ENCODE results near the gene MROH7. TPM values are rescaled to one million over a fixed set of nuclear protein-coding genes. Genes with fewer than 3 reads are reported as not detected.

Gene MROH7
- total and polyA plus RNA-seq, 2 of the 13 experiments (the other 11 are each of a cell fraction or from before 2014, with no cell fraction given): 0.09 TPM

GRCh38 chr1:54649130-54649898, 7.7 kb downstream of the MROH7 start (continued):
- TF ChIP-seq ZNF281 (CRISPR knock-in tag; IDR thresholded peaks at IDR 0.05; ENCODE audit: borderline replicate concordance) (peak; percentile 43; the same call in 1 of the 2 replicates), SALL1 (CRISPR knock-in tag; IDR thresholded peaks at IDR 0.05) (peak; percentile 58), KDM5A (IDR thresholded peaks at IDR 0.05; ENCODE audit: borderline replicate concordance, low read length) (no peak), ZNF207 (IDR thresholded peaks at IDR 0.05; ENCODE audit: borderline replicate concordance) (no peak), BORCS8-MEF2B (CRISPR knock-in tag; IDR thresholded peaks at IDR 0.05) (0 out of 2 replicates have a peak, but pooled peaks have one; percentile 27), HNF1B (CRISPR knock-in tag; IDR thresholded peaks at IDR 0.05) (peak; percentile 93), MLXIP (CRISPR knock-in tag; IDR thresholded peaks at IDR 0.05; ENCODE audit: borderline replicate concordance) (no peak), ZNF430 (CRISPR knock-in tag; IDR thresholded peaks at IDR 0.05) (0 out of 2 replicates have a peak, but pooled peaks have one; percentile 44), POLR2AphosphoS5 (IDR thresholded peaks at IDR 0.05; ENCODE audit: low read depth, low read length) (peak; percentile 45; the same call in 1 of the 2 replicates), NR2F2 (IDR thresholded peaks at IDR 0.05; ENCODE audit: borderline replicate concordance, low read depth) (peak; percentile 89), ZSCAN31 (CRISPR knock-in tag; IDR thresholded peaks at IDR 0.05; ENCODE audit: low read depth) (peak; percentile 40; the same call in 1 of the 2 replicates), SNAPC2 (CRISPR knock-in tag; IDR thresholded peaks at IDR 0.05) (peak; percentile 76; the same call in 1 of the 2 replicates), ZNF451 (CRISPR knock-in tag; IDR thresholded peaks at IDR 0.05) (no peak), ZNF556 (CRISPR knock-in tag; IDR thresholded peaks at IDR 0.05; ENCODE audit: borderline replicate concordance) (no peak), IRX3 (CRISPR knock-in tag; IDR thresholded peaks at IDR 0.05; ENCODE audit: borderline replicate concordance, low read depth) (0 out of 2 replicates have a peak, but pooled peaks have one; percentile 45), PRDM4 (CRISPR knock-in tag; IDR thresholded peaks at IDR 0.05; ENCODE audit: borderline replicate concordance) (no peak), ZNF878 (CRISPR knock-in tag; IDR thresholded peaks at IDR 0.05) (no peak), EP300 (IDR thresholded peaks at IDR 0.05; ENCODE audit: low read depth in 2 of 2, low read length in 2 of 2) (peak in 1 of 2 experiments; percentile 73; a peak in 1 of 4 replicates), EP300 (CRISPR knock-in tag; IDR thresholded peaks at IDR 0.05; ENCODE audit: borderline replicate concordance) (no peak)

Data from HepG2 (cell line).